Measurements from ENCODE around the gene NAXE. TPM values are rescaled to one million over a fixed set of nuclear protein-coding genes. Genes with fewer than 3 reads are reported as not detected.

NAXE gene
- total RNA-seq, 1 donor from 2014 or later, result 59.6 TPM

DNA sequence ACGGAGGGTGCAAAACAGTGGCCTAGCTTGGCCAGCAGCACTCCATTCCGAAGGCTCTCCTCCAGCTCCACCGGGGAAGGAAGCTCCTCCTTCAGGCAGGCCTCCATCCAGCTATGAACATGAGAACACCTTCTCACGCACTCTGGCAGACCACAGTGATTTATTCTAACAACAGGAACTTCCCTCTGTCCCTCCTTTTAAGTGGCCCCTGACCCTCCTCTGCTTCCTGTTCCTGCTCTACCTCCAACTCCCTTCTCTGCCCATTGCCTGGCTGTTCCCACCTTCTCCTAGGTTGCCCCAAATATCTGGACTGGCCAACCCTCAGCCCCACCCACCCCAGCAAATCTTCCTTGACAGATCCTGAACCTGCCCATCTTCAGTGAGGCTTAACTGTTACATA, 25.1 kb upstream of the NAXE start:
- no peak for TF ChIP-seq CTCF (IDR thresholded peaks at IDR 0.05)
- H3K27ac Mint-ChIP-seq (ENCODE audit: unreplicated experiment), result no peak overlapping the region
- H3K4me3 Mint-ChIP-seq (ENCODE audit: unreplicated experiment), result no peak overlapping the region
- H3K36me3 Mint-ChIP-seq (ENCODE audit: low read depth), result no peaks in the 10 kb centered on the region
- peaks cover 11% of the 10 kb centered on the region for H3K4me1 Mint-ChIP-seq (ENCODE audit: low read depth)
- no peaks in the 10 kb centered on the region for H3K9me3 Mint-ChIP-seq (ENCODE audit: low read depth)
- no peak for DNase-seq (ENCODE audit: low spot score)
- H3K27me3 Mint-ChIP-seq (ENCODE audit: low read depth), result no peaks in the 10 kb centered on the region

DNA sequence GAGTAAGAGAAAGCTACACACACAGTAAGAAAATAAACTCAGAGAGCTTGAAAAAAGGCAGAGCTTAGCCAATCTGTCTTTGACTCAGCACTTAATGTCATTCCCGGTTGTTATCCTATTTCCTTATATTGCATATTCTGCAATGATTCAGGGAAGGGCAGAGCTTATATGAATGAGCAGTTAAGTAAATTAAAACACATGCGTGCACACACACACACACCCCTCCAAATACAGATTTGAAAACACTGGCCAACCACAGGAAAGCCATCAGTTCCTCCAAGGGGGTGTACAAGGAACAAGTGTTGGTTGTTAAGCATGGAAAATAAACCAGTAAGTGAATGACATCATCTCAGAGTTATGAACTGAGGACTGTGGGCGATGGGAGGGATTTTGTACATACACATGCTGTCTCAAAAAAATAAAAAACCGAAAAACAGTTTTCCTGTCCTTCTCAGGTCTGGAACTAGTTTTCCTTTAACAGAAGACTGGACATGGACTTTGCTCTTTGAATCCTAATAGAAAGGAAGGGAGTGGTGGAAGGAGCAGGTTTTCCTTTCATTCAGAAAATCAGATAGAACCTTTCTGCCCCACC, 20.2 kb upstream of the NAXE start:
- Mint-ChIP-seq H3K4me1 (ENCODE audit: low read depth) (peaks cover 25% of the 10 kb centered on the region), H3K27me3 (ENCODE audit: low read depth) (no peaks in the 10 kb centered on the region), H3K36me3 (ENCODE audit: low read depth) (no peaks in the 10 kb centered on the region), H3K27ac (ENCODE audit: unreplicated experiment) (peak overlapping the region; percentile 97), H3K4me3 (ENCODE audit: unreplicated experiment) (peak overlapping the region; percentile 97), H3K9me3 (ENCODE audit: low read depth) (no peaks in the 10 kb centered on the region)
- DNase-seq (ENCODE audit: low spot score), result no peak
- no peak for TF ChIP-seq CTCF (IDR thresholded peaks at IDR 0.05)

DNA sequence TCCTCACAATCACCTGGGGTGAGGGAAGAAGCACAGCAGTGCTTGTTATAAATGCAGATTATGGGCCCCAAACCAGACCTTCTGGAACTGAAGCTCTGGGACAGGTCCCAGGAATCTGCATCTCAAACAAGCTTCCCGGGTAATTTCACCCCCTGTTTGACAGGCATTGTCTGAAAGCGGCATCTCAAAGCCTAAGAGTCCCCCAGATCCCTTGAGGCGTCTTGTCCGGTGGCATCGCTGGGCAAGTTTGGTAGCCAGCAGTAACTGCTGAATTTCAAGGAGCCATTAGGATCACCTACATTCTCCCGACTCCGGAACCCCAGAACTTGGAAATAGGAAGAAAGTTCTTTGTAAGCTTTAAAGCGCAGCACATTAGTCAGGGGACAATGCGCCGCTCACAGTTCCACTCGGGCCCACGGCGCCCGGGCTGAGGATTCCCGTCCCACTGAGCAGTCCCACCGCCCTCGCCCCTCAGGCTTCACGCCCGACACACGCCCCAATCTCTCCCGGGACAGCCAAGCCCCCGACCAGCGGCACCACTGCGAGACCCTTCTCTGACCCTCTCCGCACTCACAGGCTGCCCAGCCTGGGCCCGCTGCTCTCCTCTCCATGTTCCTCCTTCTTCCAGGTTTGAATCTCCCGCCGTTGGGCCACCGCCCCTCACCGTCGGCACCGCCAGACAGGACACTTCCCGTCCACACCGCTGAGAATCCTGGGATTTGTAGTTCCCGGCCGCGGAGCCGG, 19.5 kb upstream of the NAXE start, which contains the start of gene IQGAP3:
Gene IQGAP3, minus strand, starts transcription at position 647 of the 744 bp plus-strand sequence. Its CDS starts 36 bp downstream, at position 611.
- H3K27me3 Mint-ChIP-seq (ENCODE audit: low read depth), result no peaks in the 10 kb centered on the region

GRCh38 chr1:156572663-156573018, 18.9 kb upstream of the NAXE start:
- Mint-ChIP-seq H3K4me1 (ENCODE audit: low read depth) (peaks cover 25% of the 10 kb centered on the region), H3K4me3 (ENCODE audit: unreplicated experiment) (peak overlapping the region; percentile 97), H3K9me3 (ENCODE audit: low read depth) (no peaks in the 10 kb centered on the region), H3K27me3 (ENCODE audit: low read depth) (no peaks in the 10 kb centered on the region), H3K27ac (ENCODE audit: unreplicated experiment) (no peak overlapping the region), H3K36me3 (ENCODE audit: low read depth) (no peaks in the 10 kb centered on the region)
- no peak for TF ChIP-seq CTCF (IDR thresholded peaks at IDR 0.05)
- no peak for DNase-seq (ENCODE audit: low spot score)

More for the DNA sequence above, 19.5 kb upstream of the NAXE start, which contains the start of gene IQGAP3:
- no peaks in the 10 kb centered on the region for H3K36me3 Mint-ChIP-seq (ENCODE audit: low read depth)
- peaks cover 25% of the 10 kb centered on the region for H3K4me1 Mint-ChIP-seq (ENCODE audit: low read depth)
- H3K27ac Mint-ChIP-seq (ENCODE audit: unreplicated experiment), result peak within 1 kb of the TSS; percentile 97
- H3K4me3 Mint-ChIP-seq (ENCODE audit: unreplicated experiment), result peak within 1 kb of the TSS; percentile 97
- no peak for TF ChIP-seq CTCF (IDR thresholded peaks at IDR 0.05)
- no peaks in the 10 kb centered on the region for H3K9me3 Mint-ChIP-seq (ENCODE audit: low read depth)
- no peak for DNase-seq (ENCODE audit: low spot score)

GRCh38 chr1:156574039-156574633, 17.4 kb upstream of the NAXE start:
- no peak for TF ChIP-seq CTCF (IDR thresholded peaks at IDR 0.05)
- DNase-seq (ENCODE audit: low spot score), result no peak
- Mint-ChIP-seq H3K4me1 (ENCODE audit: low read depth) (peaks cover 25% of the 10 kb centered on the region), H3K36me3 (ENCODE audit: low read depth) (no peaks in the 10 kb centered on the region), H3K27me3 (ENCODE audit: low read depth) (no peaks in the 10 kb centered on the region), H3K9me3 (ENCODE audit: low read depth) (no peaks in the 10 kb centered on the region), H3K4me3 (ENCODE audit: unreplicated experiment) (no peak overlapping the region), H3K27ac (ENCODE audit: unreplicated experiment) (no peak overlapping the region)

Measured in chondrocyte (in vitro differentiated cells).